HEK293 (cell line): Measurements from ENCODE around the gene FGF22.

Experiments used
- BCL11A ChIP-seq: fragments of 450-650 bp; formaldehyde crosslinking; IDR thresholded peaks from 2 replicates; pipeline ENCODE4 v1.5.1; 2016; ENCODE audit warnings: low read depth, missing biosample characterization, missing genetic modification characterization
- BCL11B ChIP-seq: fragments of 450-650 bp; formaldehyde crosslinking; IDR thresholded peaks from 2 replicates; pipeline ENCODE4 v1.5.1; 2016; ENCODE audit warnings: low read depth, missing biosample characterization, missing genetic modification characterization
- KLF8 ChIP-seq: fragments of 450-650 bp; formaldehyde crosslinking; IDR thresholded peaks from 2 replicates; pipeline ENCODE4 v1.5.1; 2016; ENCODE audit warnings: missing biosample characterization, missing genetic modification characterization
- MZF1 ChIP-seq: fragments of 450-650 bp; formaldehyde crosslinking; IDR thresholded peaks from 2 replicates; pipeline ENCODE4 v1.5.1; 2017; ENCODE audit warnings: missing biosample characterization, missing genetic modification characterization, borderline replicate concordance
- SALL2 ChIP-seq: fragments of 450-650 bp; formaldehyde crosslinking; IDR thresholded peaks from 2 replicates; pipeline ENCODE4 v1.5.0; 2017; ENCODE audit warnings: missing biosample characterization, mild to moderate bottlenecking, missing genetic modification characterization, borderline replicate concordance
- WT1 ChIP-seq: fragments of 450-650 bp; formaldehyde crosslinking; IDR thresholded peaks from 2 replicates; pipeline ENCODE4 v1.5.1; 2016; ENCODE audit warnings: missing biosample characterization, missing genetic modification characterization
- ZBTB1 ChIP-seq: fragments of 450-650 bp; formaldehyde crosslinking; IDR thresholded peaks from 2 replicates; pipeline ENCODE4 v1.5.1; 2016; ENCODE audit warnings: missing biosample characterization, missing genetic modification characterization
- ZBTB20 ChIP-seq: fragments of 450-650 bp; formaldehyde crosslinking; IDR thresholded peaks from 2 replicates; pipeline ENCODE4 v1.5.1; 2016; ENCODE audit warnings: missing biosample characterization, missing genetic modification characterization
- ZNF169 ChIP-seq: fragments of 450-650 bp; formaldehyde crosslinking; IDR thresholded peaks from 2 replicates; pipeline ENCODE4 v1.5.1; 2016; ENCODE audit warnings: missing biosample characterization, missing genetic modification characterization
- ZNF221 ChIP-seq: fragments of 450-650 bp; formaldehyde crosslinking; IDR thresholded peaks from 2 replicates; pipeline ENCODE4 v1.5.1; 2017; ENCODE audit warnings: missing biosample characterization, missing genetic modification characterization, borderline replicate concordance
- ZNF335 ChIP-seq: fragments of 450-650 bp; formaldehyde crosslinking; conservative IDR thresholded peaks from 2 replicates; pipeline ENCODE4 v1.5.1; 2016; ENCODE audit warnings: missing biosample characterization, missing genetic modification characterization
- ZNF350 ChIP-seq: fragments of 450-650 bp; formaldehyde crosslinking; IDR thresholded peaks from 2 replicates; pipeline ENCODE4 v1.5.0; 2017; ENCODE audit warnings: missing biosample characterization, mild to moderate bottlenecking, missing genetic modification characterization
- ZNF366 ChIP-seq: fragments of 450-650 bp; formaldehyde crosslinking; conservative IDR thresholded peaks from 2 replicates; pipeline ENCODE4 v1.5.1; 2016; ENCODE audit warnings: missing biosample characterization, missing genetic modification characterization
- ZNF433 ChIP-seq: fragments of 450-650 bp; formaldehyde crosslinking; IDR thresholded peaks from 2 replicates; pipeline ENCODE4 v1.5.1; 2016; ENCODE audit warnings: missing biosample characterization, missing genetic modification characterization, low read depth
- ZNF514 ChIP-seq: fragments of 450-650 bp; formaldehyde crosslinking; IDR thresholded peaks from 2 replicates; pipeline ENCODE4 v1.5.1; 2016; ENCODE audit warnings: missing biosample characterization, missing genetic modification characterization
- ZNF521 ChIP-seq: fragments of 450-650 bp; formaldehyde crosslinking; IDR thresholded peaks from 2 replicates; pipeline ENCODE4 v1.5.1; 2017; ENCODE audit warnings: missing biosample characterization, mild to moderate bottlenecking, missing genetic modification characterization
- ZNF560 ChIP-seq: fragments of 450-650 bp; formaldehyde crosslinking; IDR thresholded peaks from 2 replicates; pipeline ENCODE4 v1.5.1; 2017; ENCODE audit warnings: missing biosample characterization, missing genetic modification characterization, borderline replicate concordance
- ZNF830 ChIP-seq: fragments of 450-650 bp; IDR thresholded peaks from 2 replicates; pipeline ENCODE4 v1.5.0; 2018; ENCODE audit warnings: missing biosample characterization, missing genetic modification characterization, low read depth, mild to moderate bottlenecking, moderate library complexity
- ZSCAN16 ChIP-seq: fragments of 450-650 bp; formaldehyde crosslinking; IDR thresholded peaks from 2 replicates; pipeline ENCODE4 v1.5.1; 2016; ENCODE audit warnings: missing biosample characterization, missing genetic modification characterization
- ZSCAN23 ChIP-seq: fragments of 450-650 bp; formaldehyde crosslinking; IDR thresholded peaks from 2 replicates; pipeline ENCODE4 v1.5.1; 2016; ENCODE audit warnings: missing biosample characterization, missing genetic modification characterization
- TF ChIP-seq, protein P1 (sequence below): fragments of 450-650 bp; formaldehyde crosslinking; IDR thresholded peaks from 2 replicates; pipeline ENCODE4 v1.5.1; 2016; ENCODE audit warnings: missing biosample characterization, missing genetic modification characterization
- TF ChIP-seq, protein P2 (sequence below): fragments of 450-650 bp; formaldehyde crosslinking; IDR thresholded peaks from 2 replicates; pipeline ENCODE4 v1.5.0; 2017; ENCODE audit warnings: missing biosample characterization, missing genetic modification characterization, borderline replicate concordance
- TF ChIP-seq, protein P3 (sequence below): fragments of 450-650 bp; formaldehyde crosslinking; IDR thresholded peaks from 2 replicates; pipeline ENCODE4 v1.5.1; 2016; ENCODE audit warnings: missing biosample characterization, missing genetic modification characterization
- TF ChIP-seq, protein P4 (sequence below): fragments of 450-650 bp; formaldehyde crosslinking; IDR thresholded peaks from 2 replicates; pipeline ENCODE4 v1.5.1; 2016; ENCODE audit warnings: missing biosample characterization, missing genetic modification characterization
- TF ChIP-seq, protein P5 (sequence below): fragments of 450-650 bp; formaldehyde crosslinking; IDR thresholded peaks from 2 replicates; pipeline ENCODE4 v1.5.1; 2016; ENCODE audit warnings: missing biosample characterization, missing genetic modification characterization
- TF ChIP-seq, protein P6 (sequence below): fragments of 450-650 bp; formaldehyde crosslinking; IDR thresholded peaks from 2 replicates; pipeline ENCODE4 v1.5.1; 2016; ENCODE audit warnings: missing biosample characterization, missing genetic modification characterization
- TF ChIP-seq, protein P7 (sequence below): IDR thresholded peaks from 2 replicates; pipeline ENCODE4 v1.6.1; 2011; ENCODE audit warnings: mild to moderate bottlenecking, low read depth, low read length, borderline replicate concordance

FGF22 gene

DNA sequence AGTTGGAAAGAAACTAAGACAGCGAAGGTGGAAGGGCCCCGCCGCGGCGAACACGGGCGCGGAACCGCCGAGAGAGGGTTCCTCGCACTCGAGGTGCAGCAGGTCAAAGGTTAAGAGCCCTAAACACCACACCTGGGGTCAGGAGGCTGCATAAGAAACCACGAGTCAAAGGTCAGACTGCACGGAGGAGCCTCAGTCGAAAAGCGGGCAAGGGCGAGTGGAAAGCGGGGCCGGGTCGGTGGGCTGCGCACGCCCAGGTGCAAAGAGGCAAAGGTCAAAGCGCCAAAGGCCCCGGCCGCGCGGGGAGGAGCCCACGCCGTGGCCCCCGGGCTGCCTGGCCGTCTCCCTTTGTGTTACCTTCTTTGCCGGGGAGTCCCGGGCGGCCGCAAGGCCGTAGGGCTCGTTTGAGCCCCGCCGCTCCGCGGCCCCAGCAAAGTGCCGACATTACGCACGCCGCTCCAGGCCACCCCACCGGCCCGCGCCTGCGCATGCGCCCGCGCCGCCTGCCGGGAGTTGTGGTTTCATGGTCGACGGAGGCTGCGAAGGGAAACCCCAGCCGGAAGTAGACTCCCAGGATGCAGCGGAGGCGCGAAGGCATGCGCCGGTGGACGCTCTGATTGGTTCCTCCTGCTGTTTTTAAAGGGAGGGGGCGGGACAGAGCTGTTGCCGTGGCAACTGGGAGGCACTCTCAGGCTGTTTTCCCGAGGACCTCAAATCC lies 6.5 kb upstream of the FGF22 start, which contains the start of gene POLRMT (continued):
- TF ChIP-seq, protein P1, sequence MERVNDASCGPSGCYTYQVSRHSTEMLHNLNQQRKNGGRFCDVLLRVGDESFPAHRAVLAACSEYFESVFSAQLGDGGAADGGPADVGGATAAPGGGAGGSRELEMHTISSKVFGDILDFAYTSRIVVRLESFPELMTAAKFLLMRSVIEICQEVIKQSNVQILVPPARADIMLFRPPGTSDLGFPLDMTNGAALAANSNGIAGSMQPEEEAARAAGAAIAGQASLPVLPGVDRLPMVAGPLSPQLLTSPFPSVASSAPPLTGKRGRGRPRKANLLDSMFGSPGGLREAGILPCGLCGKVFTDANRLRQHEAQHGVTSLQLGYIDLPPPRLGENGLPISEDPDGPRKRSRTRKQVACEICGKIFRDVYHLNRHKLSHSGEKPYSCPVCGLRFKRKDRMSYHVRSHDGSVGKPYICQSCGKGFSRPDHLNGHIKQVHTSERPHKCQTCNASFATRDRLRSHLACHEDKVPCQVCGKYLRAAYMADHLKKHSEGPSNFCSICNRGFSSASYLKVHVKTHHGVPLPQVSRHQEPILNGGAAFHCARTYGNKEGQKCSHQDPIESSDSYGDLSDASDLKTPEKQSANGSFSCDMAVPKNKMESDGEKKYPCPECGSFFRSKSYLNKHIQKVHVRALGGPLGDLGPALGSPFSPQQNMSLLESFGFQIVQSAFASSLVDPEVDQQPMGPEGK (tag by site-specific recombination): 0 out of 2 replicates have a peak, but pooled peaks have one; percentile 39
- TF ChIP-seq ZSCAN16 (tag by site-specific recombination) (no peak), ZNF350 (no peak), WT1 (tag by site-specific recombination) (no peak), SALL2 (tag by site-specific recombination) (no peak), ZBTB1 (tag by site-specific recombination) (no peak), ZNF514 (tag by site-specific recombination) (no peak), ZNF366 (tag by site-specific recombination) (no peak), ZNF560 (tag by site-specific recombination) (no peak), BCL11A (tag by site-specific recombination) (peak; percentile 51; the same call in 1 of the 2 replicates), ZBTB20 (tag by site-specific recombination) (peak; percentile 58; the same call in 1 of the 2 replicates), KLF8 (tag by site-specific recombination) (no peak), ZNF433 (tag by site-specific recombination) (no peak), ZSCAN23 (no peak), ZNF521 (tag by site-specific recombination) (no peak), BCL11B (peak; percentile 89), ZNF221 (tag by site-specific recombination) (no peak), MZF1 (tag by site-specific recombination) (no peak), ZNF169 (tag by site-specific recombination) (no peak), ZNF335 (tag by site-specific recombination) (0 out of 2 replicates have a peak, but pooled peaks have one; percentile 12), ZNF830 (no peak)
- TF ChIP-seq, protein P2, sequence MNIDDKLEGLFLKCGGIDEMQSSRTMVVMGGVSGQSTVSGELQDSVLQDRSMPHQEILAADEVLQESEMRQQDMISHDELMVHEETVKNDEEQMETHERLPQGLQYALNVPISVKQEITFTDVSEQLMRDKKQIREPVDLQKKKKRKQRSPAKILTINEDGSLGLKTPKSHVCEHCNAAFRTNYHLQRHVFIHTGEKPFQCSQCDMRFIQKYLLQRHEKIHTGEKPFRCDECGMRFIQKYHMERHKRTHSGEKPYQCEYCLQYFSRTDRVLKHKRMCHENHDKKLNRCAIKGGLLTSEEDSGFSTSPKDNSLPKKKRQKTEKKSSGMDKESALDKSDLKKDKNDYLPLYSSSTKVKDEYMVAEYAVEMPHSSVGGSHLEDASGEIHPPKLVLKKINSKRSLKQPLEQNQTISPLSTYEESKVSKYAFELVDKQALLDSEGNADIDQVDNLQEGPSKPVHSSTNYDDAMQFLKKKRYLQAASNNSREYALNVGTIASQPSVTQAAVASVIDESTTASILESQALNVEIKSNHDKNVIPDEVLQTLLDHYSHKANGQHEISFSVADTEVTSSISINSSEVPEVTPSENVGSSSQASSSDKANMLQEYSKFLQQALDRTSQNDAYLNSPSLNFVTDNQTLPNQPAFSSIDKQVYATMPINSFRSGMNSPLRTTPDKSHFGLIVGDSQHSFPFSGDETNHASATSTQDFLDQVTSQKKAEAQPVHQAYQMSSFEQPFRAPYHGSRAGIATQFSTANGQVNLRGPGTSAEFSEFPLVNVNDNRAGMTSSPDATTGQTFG: no peak
- TF ChIP-seq, protein P3, sequence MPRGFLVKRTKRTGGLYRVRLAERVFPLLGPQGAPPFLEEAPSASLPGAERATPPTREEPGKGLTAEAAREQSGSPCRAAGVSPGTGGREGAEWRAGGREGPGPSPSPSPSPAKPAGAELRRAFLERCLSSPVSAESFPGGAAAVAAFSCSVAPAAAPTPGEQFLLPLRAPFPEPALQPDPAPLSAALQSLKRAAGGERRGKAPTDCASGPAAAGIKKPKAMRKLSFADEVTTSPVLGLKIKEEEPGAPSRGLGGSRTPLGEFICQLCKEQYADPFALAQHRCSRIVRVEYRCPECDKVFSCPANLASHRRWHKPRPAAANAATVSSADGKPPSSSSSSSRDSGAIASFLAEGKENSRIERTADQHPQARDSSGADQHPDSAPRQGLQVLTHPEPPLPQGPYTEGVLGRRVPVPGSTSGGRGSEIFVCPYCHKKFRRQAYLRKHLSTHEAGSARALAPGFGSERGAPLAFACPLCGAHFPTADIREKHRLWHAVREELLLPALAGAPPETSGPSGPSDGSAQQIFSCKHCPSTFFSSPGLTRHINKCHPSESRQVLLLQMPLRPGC (tag by site-specific recombination): 0 out of 2 replicates have a peak, but pooled peaks have one; percentile 32
- TF ChIP-seq, protein P4, sequence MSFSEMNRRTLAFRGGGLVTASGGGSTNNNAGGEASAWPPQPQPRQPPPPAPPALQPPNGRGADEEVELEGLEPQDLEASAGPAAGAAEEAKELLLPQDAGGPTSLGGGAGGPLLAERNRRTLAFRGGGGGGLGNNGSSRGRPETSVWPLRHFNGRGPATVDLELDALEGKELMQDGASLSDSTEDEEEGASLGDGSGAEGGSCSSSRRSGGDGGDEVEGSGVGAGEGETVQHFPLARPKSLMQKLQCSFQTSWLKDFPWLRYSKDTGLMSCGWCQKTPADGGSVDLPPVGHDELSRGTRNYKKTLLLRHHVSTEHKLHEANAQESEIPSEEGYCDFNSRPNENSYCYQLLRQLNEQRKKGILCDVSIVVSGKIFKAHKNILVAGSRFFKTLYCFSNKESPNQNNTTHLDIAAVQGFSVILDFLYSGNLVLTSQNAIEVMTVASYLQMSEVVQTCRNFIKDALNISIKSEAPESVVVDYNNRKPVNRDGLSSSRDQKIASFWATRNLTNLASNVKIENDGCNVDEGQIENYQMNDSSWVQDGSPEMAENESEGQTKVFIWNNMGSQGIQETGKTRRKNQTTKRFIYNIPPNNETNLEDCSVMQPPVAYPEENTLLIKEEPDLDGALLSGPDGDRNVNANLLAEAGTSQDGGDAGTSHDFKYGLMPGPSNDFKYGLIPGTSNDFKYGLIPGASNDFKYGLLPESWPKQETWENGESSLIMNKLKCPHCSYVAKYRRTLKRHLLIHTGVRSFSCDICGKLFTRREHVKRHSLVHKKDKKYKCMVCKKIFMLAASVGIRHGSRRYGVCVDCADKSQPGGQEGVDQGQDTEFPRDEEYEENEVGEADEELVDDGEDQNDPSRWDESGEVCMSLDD (tag by site-specific recombination): peak; percentile 68; the same call in 1 of the 2 replicates
- TF ChIP-seq, protein P5, sequence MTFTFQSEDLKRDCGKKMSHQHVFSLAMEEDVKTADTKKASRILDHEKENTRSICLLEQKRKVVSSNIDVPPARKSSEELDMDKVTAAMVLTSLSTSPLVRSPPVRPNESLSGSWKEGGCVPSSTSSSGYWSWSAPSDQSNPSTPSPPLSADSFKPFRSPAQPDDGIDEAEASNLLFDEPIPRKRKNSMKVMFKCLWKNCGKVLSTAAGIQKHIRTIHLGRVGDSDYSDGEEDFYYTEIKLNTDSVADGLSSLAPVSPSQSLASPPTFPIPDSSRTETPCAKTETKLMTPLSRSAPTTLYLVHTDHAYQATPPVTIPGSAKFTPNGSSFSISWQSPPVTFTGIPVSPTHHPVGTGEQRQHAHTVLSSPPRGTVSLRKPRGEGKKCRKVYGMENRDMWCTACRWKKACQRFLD (tag by site-specific recombination): no peak
- TF ChIP-seq, protein P6, sequence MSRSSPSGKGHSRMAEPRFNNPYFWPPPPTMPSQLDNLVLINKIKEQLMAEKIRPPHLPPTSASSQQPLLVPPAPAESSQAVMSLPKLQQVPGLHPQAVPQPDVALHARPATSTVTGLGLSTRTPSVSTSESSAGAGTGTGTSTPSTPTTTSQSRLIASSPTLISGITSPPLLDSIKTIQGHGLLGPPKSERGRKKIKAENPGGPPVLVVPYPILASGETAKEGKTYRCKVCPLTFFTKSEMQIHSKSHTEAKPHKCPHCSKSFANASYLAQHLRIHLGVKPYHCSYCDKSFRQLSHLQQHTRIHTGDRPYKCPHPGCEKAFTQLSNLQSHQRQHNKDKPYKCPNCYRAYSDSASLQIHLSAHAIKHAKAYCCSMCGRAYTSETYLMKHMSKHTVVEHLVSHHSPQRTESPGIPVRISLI (tag by site-specific recombination): no peak
- TF ChIP-seq, protein P7, sequence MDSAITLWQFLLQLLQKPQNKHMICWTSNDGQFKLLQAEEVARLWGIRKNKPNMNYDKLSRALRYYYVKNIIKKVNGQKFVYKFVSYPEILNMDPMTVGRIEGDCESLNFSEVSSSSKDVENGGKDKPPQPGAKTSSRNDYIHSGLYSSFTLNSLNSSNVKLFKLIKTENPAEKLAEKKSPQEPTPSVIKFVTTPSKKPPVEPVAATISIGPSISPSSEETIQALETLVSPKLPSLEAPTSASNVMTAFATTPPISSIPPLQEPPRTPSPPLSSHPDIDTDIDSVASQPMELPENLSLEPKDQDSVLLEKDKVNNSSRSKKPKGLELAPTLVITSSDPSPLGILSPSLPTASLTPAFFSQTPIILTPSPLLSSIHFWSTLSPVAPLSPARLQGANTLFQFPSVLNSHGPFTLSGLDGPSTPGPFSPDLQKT: peak; percentile 74
